Limb (tissue), 2 donors: ENCODE results near the gene ELAVL1.
"Not testable (repeated sequence)": the region's sequence is repeated elsewhere in the genome, so short reads cannot be mapped to it uniquely, and the experiment has no call there.

ENCODE experiments used
- DNase-seq, 2 donors: peaks; one replicate each; pipeline ENCODE4 v3.0.0-alpha.2; 2016; ENCODE audit errors: extremely low spot score in 2 of 2

The ELAVL1 gene

GRCh38 chr19:7970716-7971448, 34.6 kb downstream of the ELAVL1 start:
- DNase-seq: peak; percentile 3 to 55

GRCh38 chr19:7969555-7969939, 35.9 kb downstream of the ELAVL1 start:
- no peak for DNase-seq

GRCh38 chr19:7968796-7969554, 36.5 kb downstream of the ELAVL1 start:
- no peak for DNase-seq

- DNase-seq: no peak
These were observed 37.2 kb downstream of the ELAVL1 start for GRCh38 chr19:7968008-7968795.

- no peak for DNase-seq
These were observed 39.3 kb downstream of the ELAVL1 start for GRCh38 chr19:7965921-7966665.

GRCh38 chr19:7965259-7965841, 40.1 kb downstream of the ELAVL1 start:
- no peak for DNase-seq

GRCh38 chr19:7963566-7963965, 41.9 kb downstream of the ELAVL1 start:
- DNase-seq: no peak

- DNase-seq: no peak
These were observed 42.7 kb downstream of the ELAVL1 start for GRCh38 chr19:7962644-7963268.

GRCh38 chr19:7961920-7962626, 43.4 kb downstream of the ELAVL1 start:
- no peak for DNase-seq

GRCh38 chr19:7961082-7961481, 44.4 kb downstream of the ELAVL1 start:
- not testable (repeated sequence) for DNase-seq

GRCh38 chr19:7959211-7959610, 46.2 kb downstream of the ELAVL1 start:
- no peak for DNase-seq

GRCh38 chr19:7955696-7956095, 49.7 kb downstream of the ELAVL1 start:
- no peak for DNase-seq

GRCh38 chr19:7953576-7953975, 51.9 kb downstream of the ELAVL1 start:
- DNase-seq: no peak

- no peak for DNase-seq
These were observed 52.4 kb downstream of the ELAVL1 start for GRCh38 chr19:7953060-7953459.

GRCh38 chr19:7947939-7948338, 57.5 kb downstream of the ELAVL1 start:
- DNase-seq: no peak

GRCh38 chr19:7944177-7944761, 61.2 kb downstream of the ELAVL1 start:
- DNase-seq: peak; percentile 91 to 92

GRCh38 chr19:7943444-7944176, 61.8 kb downstream of the ELAVL1 start, which contains the start of gene TIMM44:
TIMM44 (minus strand) TSS chr19:7943666; CDS start chr19:7943651, 15 bp downstream.
- DNase-seq: peak; percentile 99

GRCh38 chr19:7942981-7943443, 62.4 kb downstream of the ELAVL1 start:
- DNase-seq: no peak
